ENCODE measurements around the gene BEST2. TPM values are rescaled to one million over a fixed set of nuclear protein-coding genes. Genes with fewer than 3 reads are reported as not detected.
A peak's percentile ranks its signal among the peaks of the same experiment; 100 is the strongest.

The BEST2 gene
- total RNA-seq, 1 donor from 2014 or later = not detected

- TF ChIP-seq CTCF (IDR thresholded peaks at IDR 0.05) = no peak
- Histone ChIP-seq H3K4me1 (peaks cover 74% of the 10 kb centered on the region), H3K27me3 (no peaks in the 10 kb centered on the region), H3K27ac (peak overlapping the region; percentile 100), H3K36me3 (no peaks in the 10 kb centered on the region), H3K9me3 (no peaks in the 10 kb centered on the region), H3K4me3 (peak overlapping the region; percentile 19)
- peak; percentile 0 for ATAC-seq
- intact Hi-C loops (cut with DNase I) = no loop called here
- DNase-seq = peak; percentile 74
These were observed 33.9 kb downstream of the BEST2 start for GRCh38 chr19:12785431-12786031.

GRCh38 chr19:12786141-12786870 lies 34.7 kb downstream of the BEST2 start:
- intact Hi-C loops (cut with DNase I) = no loop called here
- ATAC-seq (peak; percentile 51), DNase-seq (peak; percentile 97)
- H3K27ac ChIP-seq = peak overlapping the region; percentile 100
- H3K4me3 ChIP-seq = peak overlapping the region; percentile 19
- no peak for TF ChIP-seq CTCF (IDR thresholded peaks at IDR 0.05)
- peaks cover 74% of the 10 kb centered on the region for H3K4me1 ChIP-seq
- H3K27me3 ChIP-seq = no peaks in the 10 kb centered on the region
- H3K9me3 ChIP-seq = no peaks in the 10 kb centered on the region
- no peaks in the 10 kb centered on the region for H3K36me3 ChIP-seq

GRCh38 chr19:12786952-12787351 lies 35.4 kb downstream of the BEST2 start:
- TF ChIP-seq CTCF (IDR thresholded peaks at IDR 0.05) = no peak
- ATAC-seq (no peak), DNase-seq (no peak)
- Histone ChIP-seq H3K27me3 (no peaks in the 10 kb centered on the region), H3K36me3 (no peaks in the 10 kb centered on the region), H3K9me3 (no peaks in the 10 kb centered on the region), H3K4me3 (no peak overlapping the region), H3K27ac (peak overlapping the region; percentile 100), H3K4me1 (peaks cover 68% of the 10 kb centered on the region)
- intact Hi-C loops (cut with DNase I) = no loop called here

- H3K4me1 ChIP-seq = peaks cover 67% of the 10 kb centered on the region
- H3K36me3 ChIP-seq = no peaks in the 10 kb centered on the region
- H3K9me3 ChIP-seq = no peaks in the 10 kb centered on the region
- no peak for DNase-seq
- intact Hi-C loops (cut with DNase I) = no loop called here
- TF ChIP-seq CTCF (IDR thresholded peaks at IDR 0.05) = no peak
- H3K27me3 ChIP-seq = no peaks in the 10 kb centered on the region
- H3K4me3 ChIP-seq = no peak overlapping the region
- H3K27ac ChIP-seq = peak overlapping the region; percentile 100
- ATAC-seq = no peak
These were observed 35.9 kb downstream of the BEST2 start for GRCh38 chr19:12787458-12787857.

- intact Hi-C loops (cut with DNase I) = no loop called here
- Histone ChIP-seq H3K27ac (peak overlapping the region; percentile 100), H3K4me3 (peak overlapping the region; percentile 88), H3K9me3 (no peaks in the 10 kb centered on the region), H3K4me1 (peaks cover 62% of the 10 kb centered on the region), H3K36me3 (no peaks in the 10 kb centered on the region), H3K27me3 (no peaks in the 10 kb centered on the region)
- no peak for DNase-seq
- no peak for ATAC-seq
- TF ChIP-seq CTCF (IDR thresholded peaks at IDR 0.05) = no peak
These were observed 36.6 kb downstream of the BEST2 start for GRCh38 chr19:12788042-12788681.
